ENCODE results near the gene RWDD1. TPM values are rescaled to one million over a fixed set of nuclear protein-coding genes. Genes with fewer than 3 reads are reported as not detected.

Gene RWDD1
- total and polyA plus RNA-seq, 2 of the 13 experiments (the other 11 are each of a cell fraction or from before 2014, with no cell fraction given), result 27.4 to 67.1 TPM

DNA sequence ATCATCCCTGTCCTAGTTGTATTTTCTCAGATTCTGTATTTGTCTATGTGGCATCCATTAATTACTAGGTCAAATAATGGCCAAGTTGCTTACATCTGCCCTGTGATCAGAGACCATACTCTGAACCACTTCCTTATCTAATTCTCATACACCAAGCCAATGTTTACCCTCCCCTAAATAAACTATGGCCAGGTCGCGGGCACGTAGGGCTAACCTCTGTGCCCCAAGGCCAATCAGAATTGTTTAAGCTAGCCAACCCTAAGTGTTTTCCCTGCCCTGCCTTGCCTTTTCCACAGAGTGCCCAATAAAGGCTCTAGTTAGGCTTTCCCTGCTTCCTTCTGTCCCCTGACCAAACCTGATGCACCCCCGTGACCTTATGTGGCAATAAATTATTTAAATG is 20.5 kb upstream of the RWDD1 start (continued):
- TF ChIP-seq, protein P1, sequence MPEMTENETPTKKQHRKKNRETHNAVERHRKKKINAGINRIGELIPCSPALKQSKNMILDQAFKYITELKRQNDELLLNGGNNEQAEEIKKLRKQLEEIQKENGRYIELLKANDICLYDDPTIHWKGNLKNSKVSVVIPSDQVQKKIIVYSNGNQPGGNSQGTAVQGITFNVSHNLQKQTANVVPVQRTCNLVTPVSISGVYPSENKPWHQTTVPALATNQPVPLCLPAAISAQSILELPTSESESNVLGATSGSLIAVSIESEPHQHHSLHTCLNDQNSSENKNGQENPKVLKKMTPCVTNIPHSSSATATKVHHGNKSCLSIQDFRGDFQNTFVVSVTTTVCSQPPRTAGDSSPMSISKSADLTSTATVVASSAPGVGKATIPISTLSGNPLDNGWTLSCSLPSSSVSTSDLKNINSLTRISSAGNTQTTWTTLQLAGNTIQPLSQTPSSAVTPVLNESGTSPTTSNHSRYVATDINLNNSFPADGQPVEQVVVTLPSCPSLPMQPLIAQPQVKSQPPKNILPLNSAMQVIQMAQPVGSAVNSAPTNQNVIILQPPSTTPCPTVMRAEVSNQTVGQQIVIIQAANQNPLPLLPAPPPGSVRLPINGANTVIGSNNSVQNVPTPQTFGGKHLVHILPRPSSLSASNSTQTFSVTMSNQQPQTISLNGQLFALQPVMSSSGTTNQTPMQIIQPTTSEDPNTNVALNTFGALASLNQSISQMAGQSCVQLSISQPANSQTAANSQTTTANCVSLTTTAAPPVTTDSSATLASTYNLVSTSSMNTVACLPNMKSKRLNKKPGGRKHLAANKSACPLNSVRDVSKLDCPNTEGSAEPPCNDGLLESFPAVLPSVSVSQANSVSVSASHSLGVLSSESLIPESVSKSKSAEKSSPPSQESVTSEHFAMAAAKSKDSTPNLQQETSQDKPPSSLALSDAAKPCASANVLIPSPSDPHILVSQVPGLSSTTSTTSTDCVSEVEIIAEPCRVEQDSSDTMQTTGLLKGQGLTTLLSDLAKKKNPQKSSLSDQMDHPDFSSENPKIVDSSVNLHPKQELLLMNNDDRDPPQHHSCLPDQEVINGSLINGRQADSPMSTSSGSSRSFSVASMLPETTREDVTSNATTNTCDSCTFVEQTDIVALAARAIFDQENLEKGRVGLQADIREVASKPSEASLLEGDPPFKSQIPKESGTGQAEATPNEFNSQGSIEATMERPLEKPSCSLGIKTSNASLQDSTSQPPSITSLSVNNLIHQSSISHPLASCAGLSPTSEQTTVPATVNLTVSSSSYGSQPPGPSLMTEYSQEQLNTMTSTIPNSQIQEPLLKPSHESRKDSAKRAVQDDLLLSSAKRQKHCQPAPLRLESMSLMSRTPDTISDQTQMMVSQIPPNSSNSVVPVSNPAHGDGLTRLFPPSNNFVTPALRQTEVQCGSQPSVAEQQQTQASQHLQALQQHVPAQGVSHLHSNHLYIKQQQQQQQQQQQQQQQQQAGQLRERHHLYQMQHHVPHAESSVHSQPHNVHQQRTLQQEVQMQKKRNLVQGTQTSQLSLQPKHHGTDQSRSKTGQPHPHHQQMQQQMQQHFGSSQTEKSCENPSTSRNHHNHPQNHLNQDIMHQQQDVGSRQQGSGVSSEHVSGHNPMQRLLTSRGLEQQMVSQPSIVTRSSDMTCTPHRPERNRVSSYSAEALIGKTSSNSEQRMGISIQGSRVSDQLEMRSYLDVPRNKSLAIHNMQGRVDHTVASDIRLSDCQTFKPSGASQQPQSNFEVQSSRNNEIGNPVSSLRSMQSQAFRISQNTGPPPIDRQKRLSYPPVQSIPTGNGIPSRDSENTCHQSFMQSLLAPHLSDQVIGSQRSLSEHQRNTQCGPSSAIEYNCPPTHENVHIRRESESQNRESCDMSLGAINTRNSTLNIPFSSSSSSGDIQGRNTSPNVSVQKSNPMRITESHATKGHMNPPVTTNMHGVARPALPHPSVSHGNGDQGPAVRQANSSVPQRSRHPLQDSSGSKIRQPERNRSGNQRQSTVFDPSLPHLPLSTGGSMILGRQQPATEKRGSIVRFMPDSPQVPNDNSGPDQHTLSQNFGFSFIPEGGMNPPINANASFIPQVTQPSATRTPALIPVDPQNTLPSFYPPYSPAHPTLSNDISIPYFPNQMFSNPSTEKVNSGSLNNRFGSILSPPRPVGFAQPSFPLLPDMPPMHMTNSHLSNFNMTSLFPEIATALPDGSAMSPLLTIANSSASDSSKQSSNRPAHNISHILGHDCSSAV (CRISPR knock-in tag; IDR thresholded peaks at IDR 0.05; ENCODE audit: borderline replicate concordance), result no peak
- TF ChIP-seq, protein P2, sequence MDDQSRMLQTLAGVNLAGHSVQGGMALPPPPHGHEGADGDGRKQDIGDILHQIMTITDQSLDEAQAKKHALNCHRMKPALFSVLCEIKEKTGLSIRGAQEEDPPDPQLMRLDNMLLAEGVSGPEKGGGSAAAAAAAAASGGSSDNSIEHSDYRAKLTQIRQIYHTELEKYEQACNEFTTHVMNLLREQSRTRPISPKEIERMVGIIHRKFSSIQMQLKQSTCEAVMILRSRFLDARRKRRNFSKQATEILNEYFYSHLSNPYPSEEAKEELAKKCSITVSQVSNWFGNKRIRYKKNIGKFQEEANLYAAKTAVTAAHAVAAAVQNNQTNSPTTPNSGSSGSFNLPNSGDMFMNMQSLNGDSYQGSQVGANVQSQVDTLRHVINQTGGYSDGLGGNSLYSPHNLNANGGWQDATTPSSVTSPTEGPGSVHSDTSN (CRISPR knock-in tag; IDR thresholded peaks at IDR 0.05; ENCODE audit: borderline replicate concordance), result no peak
- TF ChIP-seq ZNF280D (CRISPR knock-in tag; IDR thresholded peaks at IDR 0.05), result no peak
- TF ChIP-seq, protein P3, sequence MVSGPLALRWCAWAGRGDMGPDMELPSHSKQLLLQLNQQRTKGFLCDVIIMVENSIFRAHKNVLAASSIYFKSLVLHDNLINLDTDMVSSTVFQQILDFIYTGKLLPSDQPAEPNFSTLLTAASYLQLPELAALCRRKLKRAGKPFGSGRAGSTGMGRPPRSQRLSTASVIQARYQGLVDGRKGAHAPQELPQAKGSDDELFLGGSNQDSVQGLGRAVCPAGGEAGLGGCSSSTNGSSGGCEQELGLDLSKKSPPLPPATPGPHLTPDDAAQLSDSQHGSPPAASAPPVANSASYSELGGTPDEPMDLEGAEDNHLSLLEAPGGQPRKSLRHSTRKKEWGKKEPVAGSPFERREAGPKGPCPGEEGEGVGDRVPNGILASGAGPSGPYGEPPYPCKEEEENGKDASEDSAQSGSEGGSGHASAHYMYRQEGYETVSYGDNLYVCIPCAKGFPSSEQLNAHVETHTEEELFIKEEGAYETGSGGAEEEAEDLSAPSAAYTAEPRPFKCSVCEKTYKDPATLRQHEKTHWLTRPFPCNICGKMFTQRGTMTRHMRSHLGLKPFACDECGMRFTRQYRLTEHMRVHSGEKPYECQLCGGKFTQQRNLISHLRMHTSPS (CRISPR knock-in tag; IDR thresholded peaks at IDR 0.05; ENCODE audit: low read depth), result peak; percentile 72; the same call in 1 of the 2 replicates
- peak; percentile 86; the same call in 1 of the 2 replicates for TF ChIP-seq ZBTB20 (CRISPR knock-in tag; IDR thresholded peaks at IDR 0.05; ENCODE audit: borderline replicate concordance, low read depth)
- TF ChIP-seq POLR2AphosphoS2 (IDR thresholded peaks at IDR 0.05; ENCODE audit: low read depth, low read length), result no peak
- TF ChIP-seq, protein P4, sequence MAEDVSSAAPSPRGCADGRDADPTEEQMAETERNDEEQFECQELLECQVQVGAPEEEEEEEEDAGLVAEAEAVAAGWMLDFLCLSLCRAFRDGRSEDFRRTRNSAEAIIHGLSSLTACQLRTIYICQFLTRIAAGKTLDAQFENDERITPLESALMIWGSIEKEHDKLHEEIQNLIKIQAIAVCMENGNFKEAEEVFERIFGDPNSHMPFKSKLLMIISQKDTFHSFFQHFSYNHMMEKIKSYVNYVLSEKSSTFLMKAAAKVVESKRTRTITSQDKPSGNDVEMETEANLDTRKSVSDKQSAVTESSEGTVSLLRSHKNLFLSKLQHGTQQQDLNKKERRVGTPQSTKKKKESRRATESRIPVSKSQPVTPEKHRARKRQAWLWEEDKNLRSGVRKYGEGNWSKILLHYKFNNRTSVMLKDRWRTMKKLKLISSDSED (CRISPR knock-in tag; IDR thresholded peaks at IDR 0.05), result no peak
- TF ChIP-seq RBFOX2 (IDR thresholded peaks at IDR 0.05; ENCODE audit: low read depth, low read length), result no peak
- peak; percentile 50; the same call in 1 of the 2 replicates for TF ChIP-seq FOXJ3 (CRISPR knock-in tag; IDR thresholded peaks at IDR 0.05; ENCODE audit: borderline replicate concordance)
- TF ChIP-seq, protein P5, sequence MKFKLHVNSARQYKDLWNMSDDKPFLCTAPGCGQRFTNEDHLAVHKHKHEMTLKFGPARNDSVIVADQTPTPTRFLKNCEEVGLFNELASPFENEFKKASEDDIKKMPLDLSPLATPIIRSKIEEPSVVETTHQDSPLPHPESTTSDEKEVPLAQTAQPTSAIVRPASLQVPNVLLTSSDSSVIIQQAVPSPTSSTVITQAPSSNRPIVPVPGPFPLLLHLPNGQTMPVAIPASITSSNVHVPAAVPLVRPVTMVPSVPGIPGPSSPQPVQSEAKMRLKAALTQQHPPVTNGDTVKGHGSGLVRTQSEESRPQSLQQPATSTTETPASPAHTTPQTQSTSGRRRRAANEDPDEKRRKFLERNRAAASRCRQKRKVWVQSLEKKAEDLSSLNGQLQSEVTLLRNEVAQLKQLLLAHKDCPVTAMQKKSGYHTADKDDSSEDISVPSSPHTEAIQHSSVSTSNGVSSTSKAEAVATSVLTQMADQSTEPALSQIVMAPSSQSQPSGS (CRISPR knock-in tag; IDR thresholded peaks at IDR 0.05), result 0 out of 2 replicates have a peak, but pooled peaks have one; percentile 16
- peak; percentile 50 for TF ChIP-seq NFYC (CRISPR knock-in tag; IDR thresholded peaks at IDR 0.05)

Data from HepG2 (cell line).